Mucosa of rectum (tissue), 2 donors: Measurements from ENCODE around the gene PRR5L.
A peak's percentile ranks its signal among the peaks of the same experiment; 100 is the strongest.

ENCODE experiments used
- H3K27ac ChIP-seq, 2 donors: one replicate each; pipeline ENCODE4 v1.7.0; 2013; ENCODE audit warnings: inconsistent platforms in 2 of 2, low read depth in 2 of 2, low read length in 2 of 2
- H3K27me3 ChIP-seq, 2 donors: one replicate each; pipeline ENCODE4 v1.7.0; 2013; ENCODE audit warnings: low read length in 2 of 2; ENCODE audit not compliant: control insufficient read depth in 2 of 2, insufficient read depth in 2 of 2
- H3K36me3 ChIP-seq, 2 donors: one replicate each; pipeline ENCODE4 v1.7.0; 2013; ENCODE audit warnings: low read length in 2 of 2; ENCODE audit not compliant: control insufficient read depth in 2 of 2, insufficient read depth in 2 of 2
- H3K4me1 ChIP-seq, 2 donors: one replicate each; pipeline ENCODE4 v1.7.0; 2013; ENCODE audit warnings: low read length in 2 of 2, mild to moderate bottlenecking in 1 of 2; ENCODE audit not compliant: control insufficient read depth in 2 of 2, insufficient read depth in 2 of 2
- H3K4me3 ChIP-seq, 2 donors: one replicate each; pipeline ENCODE4 v1.7.0; 2013; ENCODE audit warnings: low read length in 2 of 2
- H3K9ac ChIP-seq, 2 donors: one replicate each; pipeline ENCODE4 v1.7.0; 2013; ENCODE audit warnings: low read length in 2 of 2, low read depth in 1 of 2, mild to moderate bottlenecking in 1 of 2
- H3K9me3 ChIP-seq, 2 donors: one replicate each; pipeline ENCODE4 v1.7.0; 2013; ENCODE audit warnings: low read length in 2 of 2; ENCODE audit not compliant: control insufficient read depth in 2 of 2
- donor health status: healthy.
- donor health status: Normal muscosa, but diverticular disease.

Gene PRR5L

GRCh38 chr11:36341915-36342314, 45.8 kb downstream of the PRR5L start:
- H3K4me1 ChIP-seq = peaks cover 12 to 17% of the 10 kb centered on the region in 2 donors
- H3K27me3 ChIP-seq = no peaks in the 10 kb centered on the region
- no peak overlapping the region for H3K9ac ChIP-seq
- H3K27ac ChIP-seq = no peak overlapping the region
- H3K9me3 ChIP-seq = no peaks in the 10 kb centered on the region
- no peaks in the 10 kb centered on the region for H3K36me3 ChIP-seq
- no peak overlapping the region for H3K4me3 ChIP-seq

- Histone ChIP-seq H3K9me3 (no peaks in the 10 kb centered on the region), H3K27me3 (no peaks in the 10 kb centered on the region), H3K36me3 (no peaks in the 10 kb centered on the region), H3K27ac (no peak overlapping the region), H3K9ac (no peak overlapping the region), H3K4me1 (peaks cover 12 to 17% of the 10 kb centered on the region in 2 donors), H3K4me3 (no peak overlapping the region)
These were observed 46.2 kb downstream of the PRR5L start for GRCh38 chr11:36342327-36342726.

GRCh38 chr11:36343436-36343835, 47.3 kb downstream of the PRR5L start:
- Histone ChIP-seq H3K9me3 (no peaks in the 10 kb centered on the region), H3K9ac (no peak overlapping the region), H3K27ac (no peak overlapping the region), H3K4me1 (peaks cover 12 to 17% of the 10 kb centered on the region in 2 donors), H3K4me3 (no peak overlapping the region), H3K27me3 (no peaks in the 10 kb centered on the region), H3K36me3 (no peaks in the 10 kb centered on the region)

- peak overlapping the region; percentile 57 to 65 for H3K4me3 ChIP-seq
- no peaks in the 10 kb centered on the region for H3K36me3 ChIP-seq
- H3K4me1 ChIP-seq = peaks cover 12 to 17% of the 10 kb centered on the region in 2 donors
- no peaks in the 10 kb centered on the region for H3K9me3 ChIP-seq
- no peaks in the 10 kb centered on the region for H3K27me3 ChIP-seq
- peak overlapping the region; percentile 90 for H3K27ac ChIP-seq
- peak overlapping the region; percentile 68 to 73 for H3K9ac ChIP-seq
These were observed 49.0 kb downstream of the PRR5L start for GRCh38 chr11:36345084-36345511.

GRCh38 chr11:36345535-36346141, 49.5 kb downstream of the PRR5L start:
- Histone ChIP-seq H3K36me3 (no peaks in the 10 kb centered on the region), H3K27ac (peak overlapping the region; percentile 90), H3K4me1 (peaks cover 12 to 17% of the 10 kb centered on the region in 2 donors), H3K9ac (peak overlapping the region; percentile 68 to 73), H3K4me3 (peak overlapping the region; percentile 57 to 65), H3K27me3 (no peaks in the 10 kb centered on the region), H3K9me3 (no peaks in the 10 kb centered on the region)

- Histone ChIP-seq H3K9me3 (no peaks in the 10 kb centered on the region), H3K27ac (peak overlapping the region; percentile 90), H3K4me1 (peaks cover 12 to 17% of the 10 kb centered on the region in 2 donors), H3K27me3 (no peaks in the 10 kb centered on the region), H3K36me3 (no peaks in the 10 kb centered on the region), H3K4me3 (no peak overlapping the region), H3K9ac (no peak overlapping the region)
These were observed 50.7 kb downstream of the PRR5L start for GRCh38 chr11:36346562-36347383.

GRCh38 chr11:36347384-36347906, 51.4 kb downstream of the PRR5L start:
- H3K9ac ChIP-seq = no peak overlapping the region
- no peaks in the 10 kb centered on the region for H3K36me3 ChIP-seq
- H3K4me1 ChIP-seq = peaks cover 12 to 17% of the 10 kb centered on the region in 2 donors
- H3K9me3 ChIP-seq = no peaks in the 10 kb centered on the region
- no peak overlapping the region for H3K4me3 ChIP-seq
- no peaks in the 10 kb centered on the region for H3K27me3 ChIP-seq
- H3K27ac ChIP-seq = no peak overlapping the region

- H3K4me1 ChIP-seq = peaks cover 12 to 26% of the 10 kb centered on the region in 2 donors
- H3K27ac ChIP-seq = no peak overlapping the region
These were observed 53.5 kb downstream of the PRR5L start for GRCh38 chr11:36349351-36350136.

GRCh38 chr11:36350137-36350513, 54.0 kb downstream of the PRR5L start:
- Histone ChIP-seq H3K36me3 (no peaks in the 10 kb centered on the region), H3K9me3 (no peaks in the 10 kb centered on the region), H3K4me1 (peaks cover 7 to 24% of the 10 kb centered on the region in 2 donors), H3K27me3 (no peaks in the 10 kb centered on the region), H3K4me3 (no peak overlapping the region), H3K27ac (no peak overlapping the region), H3K9ac (no peak overlapping the region)

More at GRCh38 chr11:36349351-36350136, 53.5 kb downstream of the PRR5L start:
- Histone ChIP-seq H3K36me3 (no peaks in the 10 kb centered on the region), H3K27me3 (no peaks in the 10 kb centered on the region), H3K4me3 (no peak overlapping the region), H3K9ac (no peak overlapping the region), H3K9me3 (no peaks in the 10 kb centered on the region)
